ENCODE data around the gene LGMN. TPM values are rescaled to one million over a fixed set of nuclear protein-coding genes. Genes with fewer than 3 reads are reported as not detected.

LGMN gene
- total RNA-seq, 1 donor from 2014 or later: 37.0 TPM

GRCh38 chr14:92679246-92679645 lies 69.2 kb downstream of the LGMN start:
- Mint-ChIP-seq H3K27ac (ENCODE audit: unreplicated experiment) (no peak overlapping the region), H3K36me3 (ENCODE audit: low read depth) (no peaks in the 10 kb centered on the region), H3K4me3 (no peak overlapping the region), H3K4me1 (peaks cover 11% of the 10 kb centered on the region), H3K9me3 (no peaks in the 10 kb centered on the region), H3K27me3 (ENCODE audit: low read depth) (no peaks in the 10 kb centered on the region)
- no peak for DNase-seq (ENCODE audit: low read depth, low spot score)
- no peak for TF ChIP-seq CTCF (conservative IDR thresholded peaks at IDR 0.05)

GRCh38 chr14:92678766-92679165 lies 69.7 kb downstream of the LGMN start:
- H3K27me3 Mint-ChIP-seq (ENCODE audit: low read depth): no peaks in the 10 kb centered on the region

DNA sequence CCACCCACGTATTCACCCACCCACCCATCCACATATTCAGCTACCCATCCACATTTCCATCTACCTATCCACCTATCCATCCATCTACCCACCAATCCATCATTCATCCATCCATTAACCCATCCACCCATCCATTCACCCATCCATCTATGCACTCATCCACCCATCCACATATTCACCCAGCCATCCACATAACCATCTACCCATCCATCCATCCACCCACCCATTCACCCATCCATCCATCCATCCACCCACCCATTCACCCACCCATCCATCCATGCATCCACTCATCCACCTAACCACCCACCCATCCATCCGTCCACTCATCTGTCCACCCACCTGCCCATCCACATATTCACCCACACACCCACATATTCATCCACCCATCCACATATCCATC lies 70.5 kb downstream of the LGMN start:
- H3K9me3 Mint-ChIP-seq: no peaks in the 10 kb centered on the region
- no peak overlapping the region for H3K27ac Mint-ChIP-seq (ENCODE audit: unreplicated experiment)
- no peak for DNase-seq (ENCODE audit: low read depth, low spot score)
- TF ChIP-seq CTCF (conservative IDR thresholded peaks at IDR 0.05): no peak
- H3K27me3 Mint-ChIP-seq (ENCODE audit: low read depth): no peaks in the 10 kb centered on the region
- no peaks in the 10 kb centered on the region for H3K36me3 Mint-ChIP-seq (ENCODE audit: low read depth)
- peaks cover 11% of the 10 kb centered on the region for H3K4me1 Mint-ChIP-seq
- H3K4me3 Mint-ChIP-seq: no peak overlapping the region

More at GRCh38 chr14:92678766-92679165, 69.7 kb downstream of the LGMN start:
- peaks cover 11% of the 10 kb centered on the region for H3K4me1 Mint-ChIP-seq
- no peak for TF ChIP-seq CTCF (conservative IDR thresholded peaks at IDR 0.05)
- no peaks in the 10 kb centered on the region for H3K9me3 Mint-ChIP-seq
- no peak for DNase-seq (ENCODE audit: low read depth, low spot score)
- no peaks in the 10 kb centered on the region for H3K36me3 Mint-ChIP-seq (ENCODE audit: low read depth)
- no peak overlapping the region for H3K27ac Mint-ChIP-seq (ENCODE audit: unreplicated experiment)
- H3K4me3 Mint-ChIP-seq: no peak overlapping the region

DNA sequence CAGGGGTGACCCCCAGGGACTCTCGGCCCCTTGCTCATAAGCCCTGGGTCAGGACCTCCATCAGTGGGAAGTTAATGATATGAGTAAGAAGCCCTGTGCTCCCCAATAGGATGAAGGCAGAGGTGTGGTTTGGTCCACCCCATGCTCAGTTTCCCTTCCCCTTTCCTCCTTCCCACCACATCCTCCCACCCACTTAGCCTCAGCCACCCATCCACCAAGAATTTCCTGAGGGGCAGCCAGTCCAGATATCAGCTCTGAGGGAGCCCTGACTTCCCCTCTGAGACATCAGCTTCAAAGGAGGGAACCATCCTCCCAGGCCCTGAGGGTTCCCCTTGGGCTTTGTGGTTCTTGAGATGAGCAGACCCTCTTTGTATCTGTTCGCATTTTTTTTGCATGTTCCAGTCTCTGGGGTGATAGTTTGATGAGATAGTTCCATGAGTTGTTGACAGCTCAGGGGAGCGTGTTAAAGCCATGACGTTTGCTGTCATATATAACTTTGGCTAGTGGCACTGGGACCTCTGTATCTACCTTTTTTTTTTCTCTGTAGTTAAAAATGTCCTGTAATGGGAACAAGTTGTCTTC lies 71.2 kb downstream of the LGMN start:
- no peak for TF ChIP-seq CTCF (conservative IDR thresholded peaks at IDR 0.05)
- DNase-seq (ENCODE audit: low read depth, low spot score): no peak
- no peaks in the 10 kb centered on the region for H3K36me3 Mint-ChIP-seq (ENCODE audit: low read depth)
- peaks cover 11% of the 10 kb centered on the region for H3K4me1 Mint-ChIP-seq
- H3K4me3 Mint-ChIP-seq: no peak overlapping the region
- no peaks in the 10 kb centered on the region for H3K27me3 Mint-ChIP-seq (ENCODE audit: low read depth)
- no peaks in the 10 kb centered on the region for H3K9me3 Mint-ChIP-seq
- H3K27ac Mint-ChIP-seq (ENCODE audit: unreplicated experiment): no peak overlapping the region

DNA sequence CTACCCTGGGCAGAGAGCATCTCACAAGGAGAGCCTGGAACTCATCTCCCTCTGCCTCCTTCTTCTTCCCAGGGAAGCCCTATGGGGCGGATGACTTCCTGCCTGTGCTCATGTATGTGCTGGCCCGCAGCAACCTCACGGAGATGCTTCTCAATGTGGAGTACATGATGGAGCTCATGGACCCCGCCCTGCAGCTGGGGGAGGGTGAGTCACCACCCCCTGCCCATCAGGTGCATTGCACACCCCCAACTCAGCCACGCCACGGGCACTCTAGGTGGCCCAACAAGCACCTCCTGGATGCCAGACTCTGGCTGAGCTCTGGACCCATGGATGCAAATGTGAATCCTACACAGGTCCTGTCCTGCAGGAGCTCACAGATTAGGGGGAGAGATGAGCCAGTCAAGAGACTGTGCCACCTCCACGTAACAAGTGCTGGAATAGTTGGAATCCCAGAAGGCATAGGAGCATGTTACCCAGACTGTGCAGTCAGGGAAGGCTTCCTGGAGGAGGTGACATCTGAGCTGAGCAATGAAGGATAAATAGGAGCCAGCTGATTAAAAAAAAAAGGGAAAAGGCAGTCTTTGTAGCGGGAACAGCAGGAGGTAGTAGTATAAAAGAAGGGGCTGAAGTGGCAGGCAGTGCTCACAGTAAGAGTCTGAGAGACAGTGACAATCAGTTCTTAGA lies 71.9 kb downstream of the LGMN start:
- Mint-ChIP-seq H3K4me1 (peaks cover 11% of the 10 kb centered on the region), H3K27ac (ENCODE audit: unreplicated experiment) (peak overlapping the region; percentile 27), H3K36me3 (ENCODE audit: low read depth) (no peaks in the 10 kb centered on the region), H3K27me3 (ENCODE audit: low read depth) (no peaks in the 10 kb centered on the region), H3K9me3 (no peaks in the 10 kb centered on the region), H3K4me3 (no peak overlapping the region)
- no peak for TF ChIP-seq CTCF (conservative IDR thresholded peaks at IDR 0.05)
- DNase-seq (ENCODE audit: low read depth, low spot score): no peak

Data from neural crest cell (in vitro differentiated cells).